Fibroblast of pulmonary artery (primary cell): ENCODE data around the gene CCL17.
A peak's percentile ranks its signal among the peaks of the same experiment; 100 is the strongest.

Experiments
- DNase-seq: peaks from one replicate; pipeline ENCODE4 v3.0.0-alpha.2; 2010; ENCODE audit warnings: low read depth
- H3K4me3 ChIP-seq: replicated peaks from 2 replicates; pipeline ENCODE4 v1.5.1; 2011; ENCODE audit warnings: low read depth, mild to moderate bottlenecking, control low read depth, low read length, moderate library complexity
- CTCF ChIP-seq: IDR thresholded peaks from 2 replicates; pipeline ENCODE4 v1.5.1; 2011; ENCODE audit warnings: mild to moderate bottlenecking, control low read depth, low read length, inconsistent platforms; ENCODE audit errors: missing control alignments

CCL17 gene

DNA sequence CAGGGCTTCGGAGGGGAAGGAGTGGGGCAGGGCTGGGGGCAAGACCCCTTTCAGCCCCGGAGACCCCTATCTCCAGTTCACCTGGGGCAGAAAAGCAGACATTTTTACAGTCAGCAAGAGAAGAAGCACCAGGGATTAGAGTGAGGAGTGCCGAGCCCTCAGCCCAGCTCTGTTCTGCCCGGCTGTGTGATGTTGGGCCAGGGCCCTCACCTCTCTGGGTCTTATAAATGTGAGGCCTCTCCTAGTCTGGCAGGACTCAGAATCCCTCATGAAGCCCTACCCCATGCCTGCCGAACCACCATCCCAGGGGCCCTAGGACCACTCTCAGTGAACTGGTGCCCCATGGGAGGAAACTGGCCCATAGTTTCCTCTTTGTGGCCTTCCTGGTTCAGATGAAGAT is 19.5 kb upstream of the CCL17 start:
- no peak for DNase-seq
- no peak overlapping the region for H3K4me3 ChIP-seq
- no peak for TF ChIP-seq CTCF

GRCh38 chr16:57386381-57386951 is 18.1 kb upstream of the CCL17 start:
- no peak for TF ChIP-seq CTCF
- peak; percentile 82 for DNase-seq
- H3K4me3 ChIP-seq, result no peak overlapping the region

DNA sequence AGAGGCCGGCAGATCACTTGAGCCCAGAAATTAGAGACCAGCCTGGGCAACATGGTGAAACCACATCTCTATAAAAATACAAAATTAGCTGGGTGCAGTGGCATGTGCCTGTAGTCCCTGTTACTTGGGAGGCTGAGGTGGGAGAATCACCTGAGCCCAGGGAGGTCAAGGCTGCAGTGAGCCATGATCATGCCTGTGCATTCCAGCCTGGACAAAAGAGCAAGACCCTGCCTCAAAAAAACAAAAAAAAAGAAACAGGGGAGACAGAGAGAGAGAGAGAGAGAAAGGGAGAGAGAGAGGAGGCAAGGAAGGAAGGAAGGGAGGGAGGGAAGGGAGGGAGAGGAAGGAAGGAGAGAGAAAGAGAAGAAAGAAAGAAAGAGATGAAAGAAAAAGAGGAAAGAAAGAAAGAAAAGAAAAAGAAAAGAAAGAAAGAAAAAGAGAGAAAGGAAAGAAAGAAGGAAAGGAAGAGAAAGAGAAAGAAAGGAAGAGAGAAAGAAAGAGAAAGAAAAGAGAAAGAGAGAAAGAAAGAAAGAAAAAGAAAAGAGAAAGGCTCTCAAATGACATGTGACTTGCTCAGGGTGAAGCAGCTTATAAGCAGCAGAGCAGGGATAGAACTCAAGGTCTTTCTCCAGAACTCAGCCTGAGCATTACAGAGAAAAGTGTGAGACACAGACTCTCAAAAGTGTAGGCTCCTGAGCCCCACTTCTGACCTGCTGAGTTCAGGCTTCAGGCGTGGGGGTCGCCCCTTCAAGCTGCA is 16.8 kb upstream of the CCL17 start:
- TF ChIP-seq CTCF, result no peak
- H3K4me3 ChIP-seq, result no peak overlapping the region
- no peak for DNase-seq

DNA sequence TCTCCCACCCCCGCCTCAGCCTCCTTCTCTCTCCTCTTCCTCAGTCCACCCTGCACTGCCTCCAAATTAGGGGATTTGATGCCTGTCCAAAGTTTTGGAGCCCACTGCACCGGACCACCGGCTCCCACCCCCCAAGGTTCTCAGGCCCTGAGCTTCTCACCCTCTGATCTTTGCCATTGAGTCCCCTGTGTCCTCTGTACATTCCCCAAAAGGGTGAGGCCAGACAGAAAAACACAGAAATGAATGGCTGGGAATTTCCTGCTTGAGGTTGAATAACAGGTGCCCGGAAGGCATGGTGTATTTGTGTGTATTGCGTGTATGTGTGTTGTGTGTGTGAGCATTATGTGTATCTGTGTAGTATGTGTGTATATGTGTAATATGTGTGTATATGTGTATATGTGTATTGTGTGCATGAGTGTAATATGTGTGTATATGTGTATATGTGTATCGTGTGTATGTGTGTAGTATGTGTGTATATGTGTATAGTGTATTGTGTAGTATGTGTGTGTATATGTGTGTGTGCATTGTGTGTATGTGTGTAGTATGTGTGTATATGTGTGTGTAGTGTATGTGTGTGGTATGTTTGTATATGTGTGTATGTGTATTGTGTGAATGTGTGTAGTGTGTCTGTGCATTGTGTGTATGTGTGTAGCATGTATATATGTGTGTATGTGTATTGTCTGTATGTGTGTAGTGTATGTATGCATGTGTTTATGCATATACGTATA is 16.0 kb upstream of the CCL17 start:
- no peak for TF ChIP-seq CTCF
- H3K4me3 ChIP-seq, result no peak overlapping the region

GRCh38 chr16:57389087-57389468 is 15.5 kb upstream of the CCL17 start:
- no peak for DNase-seq
- TF ChIP-seq CTCF, result no peak
- no peak overlapping the region for H3K4me3 ChIP-seq

More for the DNA sequence above, 16.0 kb upstream of the CCL17 start:
- no peak for DNase-seq

- H3K4me3 ChIP-seq, result no peak overlapping the region
- TF ChIP-seq CTCF, result no peak
- DNase-seq, result peak; percentile 37
Measured at GRCh38 chr16:57390636-57391295, 13.8 kb upstream of the CCL17 start.
